ENCODE measurements around the gene ZBTB20.

Gene ZBTB20

GRCh38 chr3:114456742-114457141 lies 690.3 kb downstream of the ZBTB20 start:
- DNase-seq (ENCODE audit: low spot score): no peak
- POLR2A ChIA-PET (ENCODE audit: low non-redundant PET): no interaction called here
- CTCF ChIA-PET: no interaction called here
- TF ChIP-seq, protein P1, sequence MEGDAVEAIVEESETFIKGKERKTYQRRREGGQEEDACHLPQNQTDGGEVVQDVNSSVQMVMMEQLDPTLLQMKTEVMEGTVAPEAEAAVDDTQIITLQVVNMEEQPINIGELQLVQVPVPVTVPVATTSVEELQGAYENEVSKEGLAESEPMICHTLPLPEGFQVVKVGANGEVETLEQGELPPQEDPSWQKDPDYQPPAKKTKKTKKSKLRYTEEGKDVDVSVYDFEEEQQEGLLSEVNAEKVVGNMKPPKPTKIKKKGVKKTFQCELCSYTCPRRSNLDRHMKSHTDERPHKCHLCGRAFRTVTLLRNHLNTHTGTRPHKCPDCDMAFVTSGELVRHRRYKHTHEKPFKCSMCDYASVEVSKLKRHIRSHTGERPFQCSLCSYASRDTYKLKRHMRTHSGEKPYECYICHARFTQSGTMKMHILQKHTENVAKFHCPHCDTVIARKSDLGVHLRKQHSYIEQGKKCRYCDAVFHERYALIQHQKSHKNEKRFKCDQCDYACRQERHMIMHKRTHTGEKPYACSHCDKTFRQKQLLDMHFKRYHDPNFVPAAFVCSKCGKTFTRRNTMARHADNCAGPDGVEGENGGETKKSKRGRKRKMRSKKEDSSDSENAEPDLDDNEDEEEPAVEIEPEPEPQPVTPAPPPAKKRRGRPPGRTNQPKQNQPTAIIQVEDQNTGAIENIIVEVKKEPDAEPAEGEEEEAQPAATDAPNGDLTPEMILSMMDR (conservative IDR thresholded peaks at IDR 0.05; ENCODE audit: low read depth): no peak
- no peak overlapping the region for H3K27ac ChIP-seq

GRCh38 chr3:114455432-114455831 lies 691.7 kb downstream of the ZBTB20 start:
- POLR2A ChIA-PET (ENCODE audit: low non-redundant PET): no interaction called here
- H3K27ac ChIP-seq: no peak overlapping the region
- CTCF ChIA-PET: interaction anchor here (1.0 kb wide), 1 partner anchor 37 kb away, joined by 3 read pairs; no protein-coding TSS in a partner anchor
- no peak for DNase-seq (ENCODE audit: low spot score)
- TF ChIP-seq, protein P1 (conservative IDR thresholded peaks at IDR 0.05; ENCODE audit: low read depth): no peak

DNA sequence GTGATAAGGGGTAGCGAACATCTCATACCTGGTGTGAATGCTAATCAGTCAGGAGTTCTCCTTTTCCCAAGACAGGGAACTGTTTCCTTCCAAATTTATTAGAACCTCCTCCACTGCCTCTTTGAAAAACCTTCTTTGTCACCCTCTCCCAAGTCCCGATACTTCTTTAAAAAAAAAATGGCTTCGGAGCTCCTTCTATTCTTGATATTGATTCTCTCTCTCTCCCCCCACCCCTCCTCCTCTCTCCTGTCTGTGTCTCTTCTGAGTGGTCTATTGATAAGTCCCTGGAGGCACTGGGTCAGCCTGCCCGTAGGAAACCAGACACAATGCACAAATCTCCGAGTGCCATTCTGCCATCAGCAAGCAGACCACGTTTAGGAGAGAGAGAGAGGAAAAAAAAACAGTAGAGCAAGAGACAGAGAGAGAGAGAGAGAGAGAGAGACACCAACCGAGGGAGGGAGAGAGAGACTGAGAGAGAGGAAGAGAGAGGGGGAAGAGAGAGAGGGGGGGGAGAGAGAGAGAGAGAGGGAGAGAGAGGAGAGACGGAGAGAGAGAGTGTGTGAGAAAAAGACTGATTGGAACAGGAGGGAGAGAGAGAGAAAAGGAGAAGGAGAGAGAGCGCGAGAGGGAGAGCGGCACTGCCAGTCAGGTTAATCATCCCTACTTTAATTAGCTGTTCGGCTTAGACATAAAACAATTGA lies 692.4 kb downstream of the ZBTB20 start:
- no peak for DNase-seq (ENCODE audit: low spot score)
- no peak overlapping the region for H3K27ac ChIP-seq
- TF ChIP-seq, protein P1 (conservative IDR thresholded peaks at IDR 0.05; ENCODE audit: low read depth): no peak
- ChIA-PET POLR2A (ENCODE audit: low non-redundant PET) (interaction anchor here (0.6 kb wide), 2 partner anchors 37 to 599 kb away, joined by 3 read pairs; no protein-coding TSS in a partner anchor), CTCF (interaction anchor here (0.6 kb wide), 1 partner anchor 486 kb away, joined by 4 read pairs; no protein-coding TSS in a partner anchor)

GRCh38 chr3:114453361-114453780 lies 693.7 kb downstream of the ZBTB20 start:
- ChIA-PET POLR2A (ENCODE audit: low non-redundant PET) (no interaction called here), CTCF (interaction anchor here (0.6 kb wide), 1 partner anchor 19 kb away, joined by 4 read pairs; no protein-coding TSS in a partner anchor)
- TF ChIP-seq, protein P1 (conservative IDR thresholded peaks at IDR 0.05; ENCODE audit: low read depth): no peak
- no peak overlapping the region for H3K27ac ChIP-seq
- DNase-seq (ENCODE audit: low spot score): no peak

- ChIA-PET POLR2A (ENCODE audit: low non-redundant PET) (no interaction called here), CTCF (no interaction called here)
- no peak overlapping the region for H3K27ac ChIP-seq
- DNase-seq (ENCODE audit: low spot score): no peak
- TF ChIP-seq, protein P1 (conservative IDR thresholded peaks at IDR 0.05; ENCODE audit: low read depth): no peak
Measured at GRCh38 chr3:114452937-114453336, 694.2 kb downstream of the ZBTB20 start.

DNA sequence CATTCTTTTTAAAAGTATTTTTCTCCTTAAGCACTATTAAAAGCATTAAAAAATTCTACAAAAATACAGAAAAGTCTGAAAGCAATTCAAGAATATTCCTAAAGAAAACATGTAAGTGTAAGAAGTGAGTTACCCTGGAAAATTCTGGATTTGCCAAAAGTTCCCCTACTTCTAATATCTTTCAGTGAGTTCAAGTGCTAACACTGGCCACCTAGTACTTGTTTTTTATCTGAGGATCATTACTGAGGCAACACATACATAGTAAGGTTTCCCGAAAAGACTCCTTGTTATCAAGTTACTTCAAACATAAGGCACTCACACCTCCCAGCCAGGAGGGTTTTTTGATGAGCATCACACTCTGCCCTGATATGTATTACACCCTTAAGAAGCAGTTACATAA lies 694.8 kb downstream of the ZBTB20 start:
- no peak overlapping the region for H3K27ac ChIP-seq
- ChIA-PET CTCF (no interaction called here), POLR2A (ENCODE audit: low non-redundant PET) (no interaction called here)
- TF ChIP-seq, protein P1 (conservative IDR thresholded peaks at IDR 0.05; ENCODE audit: low read depth): no peak
- DNase-seq (ENCODE audit: low spot score): no peak

Measured in RWPE1 (cell line).